Measurements from ENCODE around the gene PA2G4.
"Not testable (repeated sequence)": the region's sequence is repeated elsewhere in the genome, so short reads cannot be mapped to it uniquely, and the experiment has no call there.

Gene PA2G4

DNA sequence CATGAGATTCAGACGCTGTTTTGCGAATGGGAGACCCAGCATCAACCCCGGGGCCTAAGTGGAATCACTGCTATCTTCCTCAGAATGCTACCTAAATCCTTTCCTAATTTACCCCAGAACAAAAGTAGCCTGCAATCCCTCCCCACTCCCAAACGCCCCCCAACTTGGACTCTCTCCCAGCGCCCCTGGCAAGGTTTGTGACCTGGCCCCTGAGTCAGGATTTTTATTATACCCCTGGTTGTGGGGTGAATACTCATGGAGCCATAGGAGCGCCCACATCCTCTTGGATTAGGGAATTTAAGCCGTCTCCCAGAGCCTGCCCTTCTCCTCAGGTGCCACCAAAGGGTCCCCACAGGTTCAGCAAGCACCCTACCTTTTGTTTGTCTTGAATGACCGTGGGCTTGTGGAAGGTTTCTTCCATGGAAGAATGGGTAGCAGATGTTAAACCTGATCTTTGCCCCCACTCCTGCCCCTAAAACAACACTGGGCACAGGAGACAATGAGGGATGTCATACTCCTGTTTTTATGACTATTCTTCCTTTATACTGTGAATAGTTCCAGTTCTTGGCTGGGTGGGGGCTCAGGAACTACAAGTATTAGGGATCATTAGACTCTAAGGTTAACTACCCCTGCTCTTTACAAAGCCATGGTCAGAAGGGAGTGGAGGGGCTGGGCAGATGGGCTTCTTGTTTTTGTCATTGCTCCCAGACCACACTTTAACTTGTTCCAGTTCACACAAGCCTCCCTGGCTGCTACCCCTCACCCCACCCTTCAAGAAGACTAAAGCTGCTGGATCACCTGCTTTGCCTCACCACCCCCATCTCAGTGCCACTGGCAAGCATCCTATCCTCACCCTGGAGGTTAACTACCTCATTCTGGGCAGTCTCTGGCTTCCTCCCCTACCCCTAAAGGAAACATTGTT, 48.7 kb downstream of the PA2G4 start:
- DNase-seq (ENCODE audit: low read depth in 2 of 2), result no peak

DNA sequence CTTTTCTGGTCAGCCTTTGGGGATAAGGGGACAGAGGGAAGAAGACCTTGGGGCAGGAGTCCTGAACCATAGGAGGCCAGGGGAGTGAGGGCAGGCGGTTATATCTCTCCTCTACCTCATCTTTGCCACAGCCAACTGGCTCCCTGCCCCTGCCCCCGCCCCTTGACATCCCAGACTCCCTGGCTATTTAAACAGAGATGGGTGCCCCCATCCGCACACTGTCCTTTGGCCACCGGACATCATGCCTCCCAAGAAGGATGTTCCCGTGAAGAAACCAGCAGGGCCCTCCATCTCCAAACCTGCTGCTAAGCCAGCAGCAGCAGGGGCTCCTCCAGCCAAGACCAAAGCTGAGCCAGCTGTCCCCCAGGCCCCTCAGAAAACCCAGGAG, 49.3 kb downstream of the PA2G4 start:
- DNase-seq (ENCODE audit: low read depth in 2 of 2), result no peak

DNA sequence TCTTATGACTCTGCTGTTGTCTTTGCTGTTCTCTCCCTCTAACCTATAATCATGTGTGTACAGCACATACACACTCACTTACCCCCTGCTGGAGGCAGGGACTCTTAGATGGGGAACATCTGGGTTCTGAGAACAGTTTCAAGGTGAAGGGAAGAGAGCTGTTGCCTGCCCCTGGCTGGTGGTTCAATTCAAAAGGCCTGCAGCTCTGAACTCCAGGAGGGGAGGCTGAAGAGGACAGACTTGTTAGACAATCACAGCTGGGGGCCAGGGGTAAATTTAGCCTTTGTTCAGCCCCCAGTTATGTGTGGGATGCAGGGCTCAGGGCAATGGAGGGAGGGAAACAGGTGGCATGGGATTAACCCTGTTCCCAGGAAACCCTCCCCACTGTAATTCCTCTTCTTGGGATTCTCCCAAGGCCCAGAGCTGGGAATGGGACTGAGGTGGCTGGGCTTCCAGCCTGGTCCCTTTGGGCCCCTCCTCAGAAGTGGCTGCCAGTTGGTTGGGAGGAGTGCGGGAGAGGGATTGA, 50.0 kb downstream of the PA2G4 start:
- DNase-seq (ENCODE audit: low read depth in 2 of 2), result no peak

DNA sequence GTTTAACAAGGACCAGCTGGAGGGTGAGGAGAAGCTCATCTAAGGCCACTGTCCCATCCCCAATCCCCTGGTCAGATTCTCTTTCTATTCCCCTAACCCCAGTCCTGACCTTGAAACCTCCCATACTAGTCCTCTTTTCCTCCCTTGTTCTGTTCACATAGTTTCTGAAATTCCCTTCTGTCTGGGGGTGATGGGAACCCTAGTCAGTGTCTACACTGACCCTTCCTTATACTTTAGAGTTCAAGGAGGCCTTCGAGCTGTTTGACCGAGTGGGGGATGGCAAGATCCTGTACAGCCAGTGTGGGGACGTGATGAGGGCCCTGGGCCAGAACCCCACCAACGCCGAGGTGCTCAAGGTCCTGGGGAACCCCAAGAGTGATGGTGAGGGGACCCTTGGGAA, 50.5 kb downstream of the PA2G4 start:
- no peak for DNase-seq (ENCODE audit: low read depth in 2 of 2)

DNA sequence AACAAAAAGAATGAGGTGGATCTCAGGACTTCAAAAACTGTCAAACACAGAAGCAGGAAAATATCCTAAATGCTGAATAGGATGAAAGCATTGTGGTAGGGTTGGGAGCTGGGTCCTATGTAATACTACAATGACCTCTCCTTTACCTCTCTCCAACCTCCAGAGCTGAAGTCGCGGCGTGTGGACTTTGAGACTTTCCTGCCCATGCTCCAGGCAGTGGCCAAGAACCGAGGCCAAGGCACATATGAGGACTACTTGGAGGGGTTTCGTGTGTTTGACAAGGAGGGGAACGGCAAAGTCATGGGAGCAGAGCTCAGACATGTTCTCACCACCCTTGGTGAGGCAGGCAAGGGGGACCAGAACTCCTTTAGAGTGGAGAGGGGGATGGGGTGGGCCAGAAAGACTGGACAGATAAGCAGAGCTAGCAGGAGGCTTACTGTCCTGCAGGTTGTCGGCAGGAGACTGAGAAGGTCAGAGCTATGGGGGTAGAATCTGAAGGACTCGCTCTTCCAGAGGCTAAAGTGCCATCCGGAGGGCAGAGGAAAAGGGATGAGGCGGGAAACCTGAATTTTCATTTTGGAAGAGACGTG, 51.0 kb downstream of the PA2G4 start:
- no peak for DNase-seq (ENCODE audit: low read depth in 2 of 2)

DNA sequence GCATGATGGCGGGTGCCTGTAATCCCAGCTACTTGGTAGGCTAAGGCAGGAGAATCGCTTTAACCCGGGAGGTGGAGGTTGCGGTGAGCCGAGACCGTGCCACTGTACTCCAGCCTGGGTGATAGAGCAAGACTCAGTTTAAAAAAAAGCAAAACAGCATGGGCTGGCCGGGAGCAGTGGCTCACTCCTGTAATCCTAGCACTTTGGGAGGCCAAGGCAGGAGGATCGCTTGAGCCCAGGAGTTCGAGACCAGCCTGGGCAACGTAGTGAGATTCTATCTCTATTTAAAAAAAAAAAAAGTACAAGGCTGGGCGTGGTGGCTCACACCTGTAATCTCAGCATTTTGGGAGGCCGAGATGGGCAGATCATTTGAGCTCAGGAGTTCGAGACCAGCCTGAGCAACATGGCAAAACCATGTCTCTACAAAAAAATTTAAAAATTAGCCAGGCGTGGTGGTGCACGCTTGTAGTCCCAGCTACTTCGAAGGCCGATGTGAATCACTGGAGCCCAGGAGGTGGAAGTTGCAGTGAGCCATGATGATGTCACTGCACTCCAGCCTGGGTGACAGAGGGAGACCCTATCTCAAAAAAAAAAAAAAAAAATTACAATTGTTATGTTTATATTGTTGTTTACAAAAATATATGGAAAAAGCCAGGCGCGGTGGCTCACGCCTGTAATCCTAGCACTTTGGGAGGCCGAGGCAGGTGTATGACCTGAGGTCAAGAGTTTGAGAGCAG, 52.3 kb downstream of the PA2G4 start:
- DNase-seq (ENCODE audit: low read depth in 2 of 2), result not testable (repeated sequence)

DNA sequence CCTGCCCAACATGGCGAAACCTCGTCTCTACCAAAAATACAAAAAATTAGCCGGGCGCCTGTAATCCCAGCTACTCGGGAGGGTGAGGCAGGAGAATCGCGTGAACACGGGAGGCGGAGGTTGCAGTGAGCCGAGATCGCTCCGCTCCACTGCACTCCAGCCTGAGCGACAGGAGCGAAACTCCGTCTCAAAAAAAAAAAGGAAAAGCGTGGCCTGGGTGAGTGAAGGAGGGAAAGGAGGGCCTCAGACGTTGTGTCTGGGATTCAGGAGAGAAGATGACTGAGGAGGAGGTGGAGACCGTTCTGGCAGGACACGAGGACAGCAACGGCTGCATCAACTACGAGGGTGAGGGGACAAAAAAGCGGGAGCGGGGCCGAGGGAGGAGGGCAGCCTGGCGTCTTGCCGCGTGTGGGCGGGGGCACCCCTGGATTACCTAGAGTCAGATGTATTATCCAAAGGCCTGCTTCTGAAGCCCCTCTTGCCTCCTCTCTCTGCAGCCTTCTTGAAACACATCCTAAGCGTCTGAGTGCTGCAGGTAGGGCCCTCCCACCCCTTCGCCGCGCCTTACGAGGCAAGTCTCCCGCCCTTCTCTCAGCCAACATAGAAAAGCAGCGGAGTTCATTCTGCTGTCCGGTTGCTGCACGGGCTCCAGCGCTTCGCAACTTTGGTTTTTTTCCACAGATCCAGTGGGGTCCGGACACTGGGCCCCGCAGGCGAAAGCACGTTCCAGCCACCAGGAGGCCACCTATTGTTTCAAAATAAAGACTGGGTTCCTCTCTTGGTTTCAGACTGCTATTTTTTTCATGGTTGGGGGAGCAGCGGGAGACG, 53.1 kb downstream of the PA2G4 start:
- DNase-seq (ENCODE audit: low read depth in 2 of 2), result peak; percentile 32 to 39

DNA sequence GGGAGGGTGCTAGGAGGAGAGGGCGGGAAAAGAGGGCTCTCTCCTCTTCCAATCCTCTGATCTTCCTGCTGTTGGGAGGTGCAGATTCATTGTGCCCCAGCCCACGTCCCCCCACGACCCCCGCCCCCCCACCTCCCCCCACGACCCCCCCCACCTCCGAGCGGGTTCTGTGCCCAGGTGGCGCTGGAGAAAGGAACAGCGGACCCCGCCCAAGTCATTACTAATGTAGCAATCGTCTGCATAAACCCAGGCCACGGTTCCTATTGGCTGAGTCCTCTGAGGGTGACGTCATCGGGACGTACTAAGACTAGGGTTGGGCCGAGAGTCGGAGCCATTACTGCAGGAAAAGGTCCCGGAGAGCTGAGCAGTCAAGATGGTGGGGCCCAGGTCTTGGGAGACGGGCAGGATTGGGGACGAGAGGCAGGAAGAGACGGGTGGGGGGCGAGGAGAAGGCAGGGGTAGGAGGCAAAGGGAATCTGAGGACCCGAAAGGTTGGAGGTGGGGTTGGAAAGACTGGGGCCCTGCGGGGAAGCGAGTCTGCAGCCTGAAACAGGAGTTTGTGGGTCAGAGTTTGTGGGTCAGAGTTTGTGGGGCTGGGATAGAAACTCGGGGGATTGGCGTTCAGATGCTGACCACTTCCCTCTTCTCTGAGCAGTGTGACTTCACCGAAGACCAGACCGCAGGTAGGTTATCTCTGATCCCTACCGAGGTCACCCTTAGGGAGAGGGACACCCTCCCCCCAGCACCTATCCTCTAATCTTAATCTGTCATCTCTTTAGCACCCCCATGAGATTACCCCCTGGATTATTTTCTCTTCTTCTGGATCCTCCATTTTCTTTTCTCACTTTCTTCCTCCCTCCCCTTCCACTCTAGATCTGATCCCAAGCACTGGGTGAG, 53.9 kb downstream of the PA2G4 start, which contains the start of gene MYL6:
Gene MYL6, plus strand, starts transcription at position 331 of the 897 bp plus-strand sequence. Its CDS starts 43 bp downstream, at position 374.
- DNase-seq (ENCODE audit: low read depth in 2 of 2), result peak; percentile 90 to 91

DNA sequence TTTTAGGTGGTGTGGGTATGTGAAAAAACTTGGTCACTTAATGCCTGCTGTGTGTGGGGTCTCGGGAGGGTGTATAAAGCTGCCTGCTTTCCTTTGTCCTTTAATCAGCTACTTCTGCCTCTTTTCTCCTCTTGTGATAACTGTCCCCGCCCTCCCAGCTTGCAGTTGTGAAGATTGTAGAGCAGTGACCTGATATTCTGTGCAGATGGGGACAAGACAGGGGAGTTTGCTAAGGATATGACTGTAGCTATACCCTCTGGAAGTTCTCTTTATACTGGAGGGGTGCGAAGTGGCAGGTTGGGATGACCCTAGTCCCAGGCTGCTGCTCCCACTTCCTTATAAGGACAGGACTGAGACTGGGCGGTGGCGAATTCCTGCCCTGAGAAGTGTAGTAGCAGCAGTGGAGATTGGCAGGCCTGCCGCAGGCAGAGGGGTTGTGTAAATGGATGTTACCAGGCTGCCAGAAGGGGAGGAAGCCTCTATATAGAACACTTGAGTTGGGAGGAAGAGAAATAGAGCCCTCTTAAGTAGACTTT, 54.6 kb downstream of the PA2G4 start:
- DNase-seq (ENCODE audit: low read depth in 2 of 2), result no peak

DNA sequence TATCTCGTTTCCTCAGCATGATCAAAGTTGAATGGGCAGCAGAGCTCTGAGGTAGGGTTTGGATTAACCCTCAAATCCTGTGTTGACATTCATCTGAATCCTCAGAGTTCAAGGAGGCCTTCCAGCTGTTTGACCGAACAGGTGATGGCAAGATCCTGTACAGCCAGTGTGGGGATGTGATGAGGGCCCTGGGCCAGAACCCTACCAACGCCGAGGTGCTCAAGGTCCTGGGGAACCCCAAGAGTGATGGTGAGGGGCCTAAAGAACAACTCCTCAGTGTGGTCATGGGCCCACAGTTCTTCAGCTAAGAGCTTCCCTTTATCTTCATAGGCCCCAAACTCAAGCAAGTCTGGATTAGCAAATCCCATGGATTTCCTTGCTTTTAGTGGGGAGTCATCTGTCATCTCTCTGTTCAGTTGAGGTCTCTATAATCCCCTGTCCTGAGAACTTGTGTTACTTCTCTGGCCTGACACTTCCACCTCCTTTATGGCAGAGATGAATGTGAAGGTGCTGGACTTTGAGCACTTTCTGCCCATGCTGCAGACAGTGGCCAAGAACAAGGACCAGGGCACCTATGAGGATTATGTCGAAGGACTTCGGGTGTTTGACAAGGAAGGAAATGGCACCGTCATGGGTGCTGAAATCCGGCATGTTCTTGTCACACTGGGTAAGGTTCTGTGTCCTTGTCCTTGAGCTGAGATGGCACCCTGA, 55.3 kb downstream of the PA2G4 start:
- no peak for DNase-seq (ENCODE audit: low read depth in 2 of 2)

DNA sequence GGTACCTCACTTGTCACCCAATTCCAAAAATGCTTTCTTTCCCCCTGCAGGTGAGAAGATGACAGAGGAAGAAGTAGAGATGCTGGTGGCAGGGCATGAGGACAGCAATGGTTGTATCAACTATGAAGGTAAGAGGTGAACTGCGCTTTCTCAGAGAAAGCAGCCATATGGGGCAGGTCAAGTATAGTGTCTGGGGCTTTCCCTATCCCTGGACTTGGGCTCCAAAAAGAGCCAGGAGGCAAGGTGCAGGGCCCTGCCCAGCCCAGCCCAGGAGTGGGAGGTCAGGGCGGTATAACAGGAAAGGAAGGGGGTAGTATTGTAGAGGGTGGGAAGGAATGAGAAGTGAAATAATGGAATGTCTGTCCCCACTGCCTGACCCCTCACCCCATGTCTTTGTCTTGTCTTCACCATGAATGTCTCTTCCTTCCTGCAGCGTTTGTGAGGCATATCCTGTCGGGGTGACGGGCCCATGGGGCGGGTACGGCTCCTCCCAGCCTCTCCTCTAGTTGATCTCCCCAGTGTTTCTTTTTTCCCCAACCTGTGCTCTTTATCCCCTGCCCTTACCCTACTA, 55.9 kb downstream of the PA2G4 start:
- DNase-seq (ENCODE audit: low read depth in 2 of 2), result peak in 1 of 2 donors; percentile 47

DNA sequence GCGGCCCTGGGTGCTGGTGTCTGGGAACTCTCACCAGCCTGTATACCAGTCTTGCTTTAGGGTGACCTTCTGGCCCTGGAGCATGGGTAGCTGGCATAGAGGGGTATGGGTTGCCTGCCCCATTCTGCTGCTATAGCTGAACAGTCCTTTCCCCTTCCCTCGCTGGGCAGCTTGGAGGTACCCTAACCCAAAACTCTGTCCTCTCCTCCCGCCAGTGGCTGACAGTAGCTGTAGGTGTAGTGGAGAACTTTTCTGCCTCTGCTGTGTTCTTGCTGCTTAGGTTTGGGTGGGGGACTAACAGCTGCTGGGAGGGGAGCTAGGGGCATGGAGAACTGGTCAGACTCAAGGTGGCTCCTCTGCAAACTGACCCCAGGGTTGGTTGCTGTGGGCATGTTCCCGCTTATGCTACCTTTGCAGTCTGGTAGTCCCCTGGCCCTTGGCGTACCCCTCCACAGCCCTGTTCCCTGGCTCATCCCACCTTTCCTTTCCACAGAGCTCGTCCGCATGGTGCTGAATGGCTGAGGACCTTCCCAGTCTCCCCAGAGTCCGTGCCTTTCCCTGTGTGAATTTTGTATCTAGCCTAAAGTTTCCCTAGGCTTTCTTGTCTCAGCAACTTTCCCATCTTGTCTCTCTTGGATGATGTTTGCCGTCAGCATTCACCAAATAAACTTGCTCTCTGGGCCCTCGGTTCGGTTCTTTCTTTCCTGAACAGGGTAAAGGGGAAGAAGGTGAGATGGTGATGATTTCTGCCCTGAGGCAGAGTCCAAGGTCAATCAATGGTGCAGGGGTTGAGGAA, 56.7 kb downstream of the PA2G4 start:
- no peak for DNase-seq (ENCODE audit: low read depth in 2 of 2)

DNA sequence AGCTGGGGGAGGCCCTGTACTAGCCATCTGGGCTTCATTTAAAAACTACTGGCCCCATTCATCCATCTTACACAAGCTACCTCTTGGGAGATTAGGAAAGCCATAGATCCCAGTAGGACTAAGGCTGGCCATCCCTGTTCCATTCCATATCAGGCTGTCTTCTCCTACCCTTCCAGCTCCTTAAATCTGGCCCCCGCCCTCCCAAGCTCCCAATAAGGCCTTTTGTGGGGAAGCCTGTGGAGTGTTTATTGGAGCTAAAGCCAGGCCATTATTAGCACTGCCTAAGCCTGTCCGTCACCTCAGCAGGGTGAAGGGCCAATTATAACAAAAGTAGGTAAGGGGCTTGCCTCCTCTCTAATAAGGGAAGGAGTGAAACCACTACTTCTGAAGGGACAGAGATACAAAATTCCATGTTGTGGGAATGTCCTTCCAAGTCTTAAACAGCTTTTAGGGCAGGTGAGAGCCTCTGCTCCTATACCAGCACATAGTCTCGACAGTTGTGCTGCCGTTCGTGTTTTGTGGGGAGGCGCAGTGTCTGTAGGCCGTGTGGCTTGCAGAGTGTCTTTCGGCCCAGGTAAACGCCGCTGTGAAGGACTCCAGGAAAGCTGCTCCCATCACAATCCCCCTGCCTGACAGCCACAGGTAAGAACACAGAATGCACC, 57.5 kb downstream of the PA2G4 start:
- no peak for DNase-seq (ENCODE audit: low read depth in 2 of 2)

DNA sequence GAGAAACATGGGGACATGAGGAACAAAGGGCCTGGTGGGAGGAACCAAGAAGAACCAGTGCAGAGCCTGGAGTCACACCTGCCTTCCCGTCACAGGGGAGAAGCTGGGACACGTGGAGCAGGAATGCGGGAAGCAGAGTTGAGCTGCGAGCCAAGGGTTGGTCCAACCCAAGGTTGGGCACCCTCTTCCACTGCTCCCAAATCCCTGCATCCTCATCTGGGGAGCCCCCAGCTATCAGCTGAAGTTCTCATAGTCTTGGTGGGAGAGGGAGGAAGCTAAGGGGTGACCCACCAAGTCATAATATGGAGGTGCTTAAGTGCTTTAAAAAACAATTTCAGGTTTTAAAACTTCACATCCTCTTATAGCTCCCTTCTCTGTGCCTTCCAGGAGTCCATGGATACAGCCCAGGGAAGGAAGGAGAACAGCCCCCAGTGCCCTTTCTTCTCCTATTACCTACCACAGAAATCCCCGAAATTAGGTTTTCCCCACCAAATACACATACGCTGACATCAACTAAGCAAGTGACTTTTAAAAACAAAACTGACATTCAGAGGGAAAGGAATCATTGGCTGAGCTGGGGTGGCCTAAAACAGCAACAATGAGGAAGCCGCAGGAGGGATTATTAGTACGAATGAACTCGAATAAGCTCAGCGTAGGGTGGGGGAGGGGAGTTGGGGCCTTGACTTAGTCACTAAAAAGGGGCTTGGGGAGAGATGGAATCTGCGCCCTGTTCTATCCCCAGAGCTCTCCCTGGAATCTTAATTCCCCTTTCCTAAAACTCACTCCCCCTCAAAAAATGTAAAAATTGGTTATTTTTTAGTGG, 58.3 kb downstream of the PA2G4 start:
- no peak for DNase-seq (ENCODE audit: low read depth in 2 of 2)
